SK-N-SH (cell line): ENCODE results near the gene LIPM. TPM values are rescaled to one million over a fixed set of nuclear protein-coding genes. Genes with fewer than 3 reads are reported as not detected.

Source experiments
- CTCF ChIA-PET: fragments of 300-600, 350-600 bp; formaldehyde crosslinking; extraction: SDS; loops from one replicate; lab custom pipeline; 2021; lab: Yijun Ruan, JAX
- POLR2A ChIA-PET: fragments of 350-600 bp; sonication (Branson Sonifier 250); formaldehyde crosslinking; extraction: SDS; loops from one replicate; lab custom pipeline; 2020; ENCODE audit warnings: antibody characterized with exemption, inconsistent platforms; lab: Yijun Ruan, JAX
- DNase-seq: peaks from one replicate; pipeline ENCODE4 v3.0.0; 2012
- H2AFZ ChIP-seq: fragments of 200-600 bp; sonication (generic); 2 replicates; pipeline ENCODE4 v1.8.1; 2016; ENCODE audit warnings: antibody characterized with exemption, mild to moderate bottlenecking, low read depth
- H3F3A ChIP-seq: fragments of 200-600 bp; sonication (generic); replicated peaks from 2 replicates; pipeline ENCODE3; 2016; ENCODE audit warnings: antibody characterized with exemption, mild to moderate bottlenecking; ENCODE audit not compliant: insufficient read depth
- H3K27ac ChIP-seq, 2 experiments: fragments of 200-500 bp in 1 of 2; fragments of 200-600 bp in 1 of 2; sonication (Bioruptor generic) in 1 of 2; sonication (generic), shearing (Covaris generic) in 1 of 2; 2 replicates each; pipeline versions ENCODE4 v1.5.1 to v1.6.1; 2014 to 2016; ENCODE audit warnings: low read depth in 2 of 2, inconsistent platforms in 1 of 2, low read length in 1 of 2, mild to moderate bottlenecking in 1 of 2, mixed read lengths in 1 of 2
- H3K27me3 ChIP-seq: fragments of 200-600 bp; sonication (generic), shearing (Covaris generic); 2 replicates; pipeline ENCODE4 v1.6.1; 2016; ENCODE audit warnings: mixed run types; ENCODE audit not compliant: insufficient read depth
- H3K36me3 ChIP-seq, 2 experiments: fragments of 200-500 bp in 1 of 2; fragments of 200-600 bp in 1 of 2; sonication (Bioruptor generic) in 1 of 2; sonication (generic) in 1 of 2; replicated peaks in 1 of 2; 2 replicates each; pipeline versions ENCODE3 to v1.5.1; 2014 to 2016; ENCODE audit warnings: low read length in 1 of 2, mild to moderate bottlenecking in 1 of 2; ENCODE audit not compliant: insufficient read depth in 2 of 2, control insufficient read depth in 1 of 2
- H3K4me1 ChIP-seq, 2 experiments: fragments of 200-500 bp in 1 of 2; fragments of 200-600 bp in 1 of 2; sonication (Bioruptor generic) in 1 of 2; sonication (generic), shearing (Covaris generic) in 1 of 2; 2 replicates each; pipeline versions ENCODE4 v1.5.1 to v1.6.1; 2014 to 2016; ENCODE audit warnings: low read depth in 1 of 2, low read length in 1 of 2, mixed run types in 1 of 2; ENCODE audit not compliant: insufficient read depth in 2 of 2, control insufficient read depth in 1 of 2
- H3K4me2 ChIP-seq: fragments of 200-600 bp; sonication (generic), shearing (Covaris generic); 2 replicates; pipeline ENCODE4 v1.6.1; 2017; ENCODE audit warnings: mixed run types
- H3K4me3 ChIP-seq, 2 experiments: fragments of 200-500 bp in 1 of 2; fragments of 200-600 bp in 1 of 2; sonication (Bioruptor generic) in 1 of 2; sonication (generic), shearing (Covaris generic) in 1 of 2; 2 replicates each; pipeline versions ENCODE4 v1.5.1 to v1.8.1; 2014 to 2016; ENCODE audit warnings: low read depth in 2 of 2, inconsistent platforms in 1 of 2, low read length in 1 of 2, mild to moderate bottlenecking in 1 of 2, mixed read lengths in 1 of 2, moderate library complexity in 1 of 2
- H3K79me2 ChIP-seq: fragments of 200-600 bp; sonication (generic); 2 replicates; pipeline ENCODE4 v1.8.1; 2017; ENCODE audit warnings: mild to moderate bottlenecking; ENCODE audit not compliant: insufficient read depth
- H3K9ac ChIP-seq: fragments of 200-600 bp; sonication (generic); 2 replicates; pipeline ENCODE4 v1.6.1; 2017; ENCODE audit warnings: mixed run types
- H3K9me2 ChIP-seq: fragments of 200-600 bp; sonication (generic); 2 replicates; pipeline ENCODE4 v1.6.1; 2017; ENCODE audit warnings: mixed run types
- H3K9me3 ChIP-seq: fragments of 200-600 bp; sonication (generic); 2 replicates; pipeline ENCODE4 v1.6.1; 2017; ENCODE audit warnings: mixed run types, mild to moderate bottlenecking, moderate library complexity
- H4K20me1 ChIP-seq: fragments of 200-600 bp; sonication (generic); 2 replicates; pipeline ENCODE4 v1.6.1; 2017; ENCODE audit warnings: mild to moderate bottlenecking, mixed run types; ENCODE audit not compliant: insufficient read depth
- CHD2 ChIP-seq: fragments of 150-350 bp; IDR thresholded peaks from 2 replicates; pipeline ENCODE4 v1.6.1; 2018; ENCODE audit warnings: low read length; ENCODE audit not compliant: partially characterized antibody
- ELF1 ChIP-seq: IDR thresholded peaks from 2 replicates; pipeline ENCODE4 v1.4.0; 2012
- EP300 ChIP-seq, 2 experiments: IDR thresholded peaks; 2 replicates each; pipeline versions ENCODE4 v1.4.0 to v1.6.1; 2012; ENCODE audit warnings: borderline replicate concordance in 1 of 2, low read depth in 1 of 2, low read length in 1 of 2
- EZH2phosphoT487 ChIP-seq: fragments of 200-600 bp; sonication (generic); IDR thresholded peaks from 2 replicates; pipeline ENCODE4 v1.6.1; 2017; ENCODE audit warnings: low read depth, mixed run types, mild to moderate bottlenecking, antibody characterized with exemption, moderate library complexity, borderline replicate concordance
- FOXJ3 ChIP-seq: sonication (generic); formaldehyde crosslinking; IDR thresholded peaks from 2 replicates; pipeline ENCODE4 v1.5.1; 2020; ENCODE audit warnings: mild to moderate bottlenecking, missing genetic modification reagents
- GATA2 ChIP-seq: sonication (generic); formaldehyde crosslinking; IDR thresholded peaks from 2 replicates; pipeline ENCODE4 v1.5.0; 2020; ENCODE audit warnings: mild to moderate bottlenecking, missing genetic modification reagents
- IRF3 ChIP-seq: fragments of 150-350 bp; IDR thresholded peaks from 2 replicates; pipeline ENCODE4 v1.6.1; 2016; ENCODE audit warnings: mild to moderate bottlenecking, low read depth, low read length
- MEF2A ChIP-seq: IDR thresholded peaks from 2 replicates; pipeline ENCODE4 v1.4.0; 2012; ENCODE audit warnings: low read depth, borderline replicate concordance
- MXI1 ChIP-seq: IDR thresholded peaks from 2 replicates; pipeline ENCODE4 v1.6.1; 2012; ENCODE audit warnings: mild to moderate bottlenecking, low read depth, low read length, improper control_type of control experiment
- NFIC ChIP-seq: IDR thresholded peaks from 2 replicates; pipeline ENCODE4 v1.4.0; 2012; ENCODE audit warnings: borderline replicate concordance
- NRF1 ChIP-seq: IDR thresholded peaks from 2 replicates; pipeline ENCODE4 v1.6.1; 2012; ENCODE audit warnings: low read depth, mild to moderate bottlenecking, low read length
- POLR2AphosphoS5 ChIP-seq: IDR thresholded peaks from 2 replicates; pipeline ENCODE4 v1.6.1; 2012; ENCODE audit warnings: low read depth, low read length
- RAD21 ChIP-seq: IDR thresholded peaks from 2 replicates; pipeline ENCODE4 v1.6.1; 2012; ENCODE audit warnings: mild to moderate bottlenecking, low read length
- RCOR1 ChIP-seq: fragments of 150-350 bp; IDR thresholded peaks from 2 replicates; pipeline ENCODE4 v1.6.1; 2017; ENCODE audit warnings: antibody characterized with exemption, low read length
- RXRA ChIP-seq: IDR thresholded peaks from 2 replicates; pipeline ENCODE4 v1.4.0; 2012; ENCODE audit warnings: low read depth, mild to moderate bottlenecking, borderline replicate concordance
- SIN3A ChIP-seq: IDR thresholded peaks from 2 replicates; pipeline ENCODE4 v1.6.1; 2012; ENCODE audit warnings: low read depth, mild to moderate bottlenecking, low read length, moderate library complexity, borderline replicate concordance
- SMC3 ChIP-seq: IDR thresholded peaks from 2 replicates; pipeline ENCODE4 v1.6.1; 2012; ENCODE audit warnings: low read depth, low read length, improper control_type of control experiment
- TAF1 ChIP-seq: IDR thresholded peaks from 2 replicates; pipeline ENCODE4 v1.6.1; 2012; ENCODE audit warnings: low read depth, mild to moderate bottlenecking, low read length, moderate library complexity, borderline replicate concordance
- TCF12 ChIP-seq: IDR thresholded peaks from 2 replicates; pipeline ENCODE4 v1.4.0; 2012
- TEAD4 ChIP-seq: IDR thresholded peaks from 2 replicates; pipeline ENCODE4 v1.4.0; 2012; ENCODE audit warnings: mild to moderate bottlenecking, borderline replicate concordance; ENCODE audit not compliant: insufficient read depth
- USF1 ChIP-seq: IDR thresholded peaks from 2 replicates; pipeline ENCODE4 v1.4.0; 2012; ENCODE audit warnings: low read depth, borderline replicate concordance
- YY1 ChIP-seq: IDR thresholded peaks from 2 replicates; pipeline ENCODE4 v1.4.0; 2012; ENCODE audit warnings: low read depth, mild to moderate bottlenecking
- ZBTB33 ChIP-seq: IDR thresholded peaks from 2 replicates; pipeline ENCODE4 v1.4.0; 2012; ENCODE audit warnings: low read depth, borderline replicate concordance
- WGBS: methylation state at CpG from one replicate; pipeline ENCODE4 v1.1.6; 2017; ENCODE audit warnings: low lambda C conversion rate; 5-methylcytosine and 5-hydroxymethylcytosine counted together
- polyA plus RNA-seq, 3 experiments: library from polyadenylated mRNA; depleted of rRNA; stranded (reverse); fragments of >200 nt; gene quantifications; 2 replicates each; pipeline ENCODE4 v1.2.3, GENCODE V29; 2012

Gene LIPM
- polyA plus RNA-seq (2012; rRNA removed): not detected in 2 replicates
- polyA plus RNA-seq (2012; cell fraction: cytosol; rRNA removed): not detected in 2 replicates
- polyA plus RNA-seq (2012; cell fraction: nucleus; rRNA removed): not detected in 2 replicates

GRCh38 chr10:88802523-88803285 is at the start of gene LIPM:
Gene LIPM, plus strand, starts transcription at chr10:88802730. Its CDS starts 167 bp downstream, at chr10:88802897.
- Histone ChIP-seq H3K4me3 (no peak within 1 kb of the TSS), H3K36me3 (no peaks in the 10 kb centered on the region), H3K4me1 (peaks cover 0 to 3% of the 10 kb centered on the region in 2 experiments; a peak in 2 of 4 replicates), H3F3A (peaks cover 9% of the 10 kb centered on the region), H3K27ac (no peak within 1 kb of the TSS), H3K27me3 (no peaks in the 10 kb centered on the region), H3K9me3 (no peaks in the 10 kb centered on the region), H2AFZ (no peak within 1 kb of the TSS), H3K79me2 (no peaks in the 10 kb centered on the region), H3K4me2 (no peak within 1 kb of the TSS), H4K20me1 (no peaks in the 10 kb centered on the region), H3K9me2 (no peaks in the 10 kb centered on the region), H3K9ac (no peak within 1 kb of the TSS)
- TF ChIP-seq TEAD4 (no peak), FOXJ3 (CRISPR knock-in tag) (no peak), SIN3A (no peak), NRF1 (no peak), ZBTB33 (no peak), YY1 (no peak), TCF12 (no peak), RAD21 (no peak), TAF1 (no peak), RCOR1 (no peak), MEF2A (no peak), USF1 (no peak)
- no peak for DNase-seq
- POLR2A ChIA-PET: no interaction called here
- CTCF ChIA-PET: interaction anchor here (0.7 to 1.2 kb wide), 4 partner anchors 18 to 883 kb away, joined by 3 read pairs; no protein-coding TSS in a partner anchor
- 78% methylated on average over 2 of the region's 2 CpGs for WGBS

- no peak overlapping the region for H3K9ac ChIP-seq
- no peak overlapping the region for H2AFZ ChIP-seq
- H3K4me2 ChIP-seq: 0 out of 2 replicates have a peak overlapping the region, but pooled peaks have one; percentile 1
- no peak overlapping the region for H3K4me3 ChIP-seq
- H3K36me3 ChIP-seq: no peaks in the 10 kb centered on the region
- peaks cover 0 to 7% of the 10 kb centered on the region in 2 experiments; a peak in 2 of 4 replicates for H3K4me1 ChIP-seq
- H3F3A ChIP-seq: peaks cover 13% of the 10 kb centered on the region
- H3K9me3 ChIP-seq: 0 out of 2 replicates have a peak, but pooled peaks cover 6% of the 10 kb centered on the region
- H4K20me1 ChIP-seq: no peaks in the 10 kb centered on the region
- peak overlapping the region; percentile 53 to 66; a peak in 3 of 4 replicates for H3K27ac ChIP-seq
- H3K27me3 ChIP-seq: no peaks in the 10 kb centered on the region
- ChIA-PET POLR2A (no interaction called here), CTCF (no interaction called here)
- DNase-seq: peak; percentile 22
- no peaks in the 10 kb centered on the region for H3K9me2 ChIP-seq
- H3K79me2 ChIP-seq: no peaks in the 10 kb centered on the region
- TF ChIP-seq RXRA (peak; percentile 77), SMC3 (no peak), EZH2phosphoT487 (no peak), EP300 (IDR thresholded peaks at IDR 0.05; ENCODE audit: borderline replicate concordance in 1 of 2, low read depth in 1 of 2, low read length in 1 of 2) (peak in 1 of 2 experiments; percentile 77; a peak in 3 of 4 replicates), MEF2A (no peak), POLR2AphosphoS5 (peak; percentile 85), MXI1 (no peak), GATA2 (CRISPR knock-in tag) (0 out of 2 replicates have a peak, but pooled peaks have one; percentile 22), RCOR1 (peak; percentile 42; the same call in 1 of the 2 replicates), NRF1 (no peak), ELF1 (no peak), CHD2 (no peak), NFIC (peak; percentile 86), IRF3 (no peak)
Observed at GRCh38 chr10:88754287-88754686, 48.2 kb upstream of the LIPM start.
